HG03095 (cell line): ENCODE measurements around the gene ZNF646.
"Not testable (repeated sequence)": the region's sequence is repeated elsewhere in the genome, so short reads cannot be mapped to it uniquely, and the experiment has no call there.

Experiments used
- ATAC-seq: cut with Tn5 transposase; IDR thresholded peaks from one replicate; pipeline ENCODE4 v1.9.1; 2021; ENCODE audit warnings: moderate library complexity; ENCODE audit not compliant: unreplicated experiment

ZNF646 gene

DNA sequence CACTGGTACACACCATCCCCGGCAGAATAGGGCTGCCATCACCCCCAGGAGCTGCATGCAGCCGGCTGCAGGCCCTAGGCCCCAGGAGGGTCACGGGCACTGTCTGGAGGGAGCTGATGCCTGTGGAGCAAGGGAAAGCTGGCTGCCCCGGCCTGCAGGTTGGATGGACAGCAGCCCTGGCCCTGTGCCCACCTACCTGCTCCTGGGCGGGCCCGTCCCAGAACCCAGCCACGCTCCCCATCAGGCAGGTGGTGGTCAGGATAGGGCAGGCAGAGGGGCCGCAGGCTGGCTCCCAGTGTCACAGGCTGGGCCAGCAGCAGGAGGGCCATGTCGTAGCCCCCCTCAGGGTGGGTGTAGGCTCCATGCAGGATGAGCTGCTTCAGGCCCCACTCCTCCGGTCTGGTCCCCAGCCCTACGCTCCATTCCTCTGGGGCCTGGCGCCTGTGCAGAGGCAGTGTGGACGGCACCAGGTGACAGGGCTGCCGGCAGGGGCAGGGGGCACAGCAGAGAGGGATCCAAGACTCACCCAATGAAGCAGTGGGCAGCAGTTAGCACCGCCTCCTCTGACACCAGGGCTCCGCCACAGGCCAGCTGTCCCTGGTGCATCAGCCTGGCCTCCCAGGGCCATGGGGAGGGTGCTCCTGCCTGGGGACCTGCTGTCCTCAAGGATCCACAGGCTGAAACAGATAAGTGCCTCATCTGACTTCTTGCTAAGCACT lies 10.5 kb downstream of the ZNF646 start:
- ATAC-seq: no peak

DNA sequence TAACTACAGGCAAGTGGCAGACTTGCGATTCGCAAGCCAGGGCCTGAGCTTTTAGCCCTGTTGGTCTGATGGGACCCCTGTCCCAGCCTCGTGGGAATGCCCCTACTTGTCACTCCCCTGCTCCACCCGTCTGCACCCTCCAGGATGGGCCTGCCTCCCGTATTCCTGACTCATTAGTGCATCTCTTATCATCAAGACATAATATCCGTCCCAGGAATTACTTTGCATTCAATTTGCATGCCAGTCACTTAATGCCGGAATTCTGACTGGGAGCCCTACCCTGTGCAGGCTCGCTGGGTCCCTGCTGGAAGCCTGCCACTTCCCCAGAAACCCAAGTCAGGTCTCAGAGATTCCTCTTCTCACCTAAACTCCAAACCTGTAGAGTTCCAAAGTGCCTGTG lies 11.2 kb downstream of the ZNF646 start:
- ATAC-seq: no peak

DNA sequence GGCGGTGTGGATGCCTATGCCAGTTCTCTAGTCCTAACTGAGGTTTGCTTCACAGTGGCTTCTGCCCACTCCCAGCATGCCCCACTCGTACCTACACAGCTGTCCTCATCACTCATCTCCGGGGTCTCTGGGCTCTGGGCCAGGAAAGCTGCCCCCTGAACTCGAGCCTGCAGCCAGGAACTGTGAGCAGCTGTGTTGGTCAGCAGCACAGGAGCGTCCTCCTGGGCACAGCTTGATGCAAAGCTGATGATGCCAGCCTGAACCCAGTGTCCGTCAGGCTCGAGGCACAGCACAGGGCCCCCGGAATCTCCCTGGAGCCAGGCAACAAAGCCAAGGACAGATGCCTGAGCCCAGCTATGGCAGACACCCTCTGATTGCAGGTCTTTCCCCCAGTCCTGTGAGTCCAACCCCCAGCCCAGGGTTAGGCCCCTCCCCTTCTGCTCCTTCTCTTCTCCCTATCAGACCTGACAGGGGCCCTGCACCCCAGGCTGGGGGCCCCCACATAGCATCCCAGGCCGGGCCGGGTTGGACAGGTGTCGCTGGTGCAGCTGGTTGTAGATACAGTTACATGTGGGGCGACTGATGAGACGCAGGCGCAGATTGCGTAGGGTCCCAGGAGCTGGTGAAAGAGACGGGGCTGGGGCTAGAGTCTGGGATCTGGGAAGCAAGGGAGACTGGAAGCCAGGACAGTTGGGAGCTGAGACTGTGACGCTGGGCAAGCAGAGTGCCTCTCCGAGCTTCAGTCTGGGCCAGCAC lies 11.8 kb downstream of the ZNF646 start:
- no peak for ATAC-seq

- ATAC-seq: no peak
Measured at GRCh38 chr16:31086629-31086906, 12.3 kb downstream of the ZNF646 start.

- ATAC-seq: no peak
Measured at GRCh38 chr16:31087481-31087880, 13.3 kb downstream of the ZNF646 start.

- ATAC-seq: no peak
Measured at GRCh38 chr16:31087971-31088370, 13.7 kb downstream of the ZNF646 start.

DNA sequence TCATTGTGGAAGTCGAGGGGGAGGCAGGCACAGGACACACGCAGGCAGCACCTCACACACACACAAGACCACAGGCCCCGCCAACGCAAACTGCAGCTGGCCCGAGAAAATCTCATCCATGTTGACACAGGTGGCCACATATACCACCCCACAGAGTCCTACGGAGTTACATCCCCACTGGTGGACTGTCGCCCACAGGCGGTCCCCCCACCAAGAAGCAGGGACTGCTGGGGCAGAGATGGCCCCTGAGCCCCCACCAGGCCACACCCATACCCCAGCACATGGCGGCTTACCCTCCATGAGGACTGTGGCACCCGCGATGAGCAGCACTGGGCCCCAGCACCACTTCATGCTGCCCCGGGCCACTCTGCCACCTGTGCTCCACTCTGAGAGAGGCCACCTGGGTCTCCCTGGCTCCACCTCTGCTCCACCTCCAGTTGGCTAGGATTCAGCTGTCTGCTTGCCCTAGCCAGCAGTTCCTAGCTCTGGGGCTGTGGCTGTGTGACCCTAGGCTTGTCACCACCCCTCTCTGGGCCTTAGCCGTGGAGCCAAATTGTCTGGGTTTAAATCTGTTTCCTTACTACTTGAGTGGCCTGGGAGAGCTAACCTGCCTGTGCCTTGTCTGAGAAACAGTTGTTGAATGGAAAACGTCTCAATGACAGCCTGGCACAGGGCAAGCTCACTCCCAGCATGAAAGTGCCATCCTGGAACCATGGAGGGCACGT lies 14.4 kb downstream of the ZNF646 start, which contains the start of gene PRSS53:
PRSS53 (minus strand) TSS at position 485 of the 725 bp plus-strand sequence; CDS start at position 351, 134 bp downstream.
- no peak for ATAC-seq

DNA sequence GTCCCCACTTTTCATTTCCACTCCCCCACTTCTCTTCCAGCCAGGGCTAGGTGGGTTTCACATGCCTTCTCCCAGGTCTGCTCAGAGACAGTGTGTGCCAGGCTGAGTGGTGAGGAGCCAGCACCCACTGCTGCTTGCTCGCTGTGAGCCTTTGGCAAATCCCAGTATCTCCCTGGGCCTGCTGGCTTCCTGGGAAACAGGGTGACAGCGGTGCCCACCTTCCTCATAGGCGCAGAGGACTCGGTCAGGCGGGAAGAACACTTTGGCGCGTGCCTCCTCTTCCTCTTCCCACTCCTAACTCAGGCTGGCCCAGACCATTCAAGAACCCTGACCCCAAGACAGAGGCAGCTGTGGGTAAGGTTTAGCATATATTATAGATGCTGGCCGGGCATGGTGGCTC lies 15.0 kb downstream of the ZNF646 start:
- ATAC-seq: no peak

DNA sequence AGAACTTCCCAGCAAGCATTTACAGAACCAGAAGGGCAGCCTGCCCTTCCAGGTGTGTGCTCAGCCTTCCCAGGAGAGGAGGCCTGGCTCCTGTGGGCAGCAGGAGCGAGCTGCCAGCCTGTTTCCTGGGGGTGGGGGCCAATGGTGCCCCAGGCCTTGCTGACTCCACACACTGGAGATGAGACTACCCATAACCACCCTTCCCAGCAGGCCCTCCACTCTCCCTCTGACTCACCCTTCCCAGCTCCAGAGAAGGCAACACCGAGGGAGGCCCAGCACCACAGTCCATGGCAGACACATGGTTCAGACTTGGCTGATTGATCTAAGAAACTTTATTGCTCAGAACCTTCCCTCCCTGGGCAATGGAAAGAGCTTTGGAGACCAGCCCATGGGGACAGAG lies 16.3 kb downstream of the ZNF646 start:
- ATAC-seq: no peak

DNA sequence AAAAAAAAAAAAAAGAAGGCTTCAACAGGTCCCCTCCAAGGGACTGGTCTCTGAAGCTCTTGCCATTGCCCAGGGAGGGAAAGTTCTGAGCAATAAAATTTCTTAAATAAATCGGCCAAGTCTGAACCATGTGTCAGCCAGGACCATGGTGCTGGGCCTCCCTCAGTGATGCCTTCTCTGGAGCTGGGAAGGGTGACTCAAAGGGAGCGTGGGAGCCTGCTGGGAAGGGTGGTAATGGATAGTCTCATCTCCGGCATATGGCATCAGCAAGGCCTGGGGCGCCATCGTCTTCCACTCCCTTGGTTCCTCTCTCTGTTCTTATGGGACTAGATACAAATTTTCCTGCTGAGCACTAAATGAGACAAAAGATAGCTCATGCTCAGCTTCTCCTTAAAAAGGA lies 18.1 kb downstream of the ZNF646 start:
- no peak for ATAC-seq

DNA sequence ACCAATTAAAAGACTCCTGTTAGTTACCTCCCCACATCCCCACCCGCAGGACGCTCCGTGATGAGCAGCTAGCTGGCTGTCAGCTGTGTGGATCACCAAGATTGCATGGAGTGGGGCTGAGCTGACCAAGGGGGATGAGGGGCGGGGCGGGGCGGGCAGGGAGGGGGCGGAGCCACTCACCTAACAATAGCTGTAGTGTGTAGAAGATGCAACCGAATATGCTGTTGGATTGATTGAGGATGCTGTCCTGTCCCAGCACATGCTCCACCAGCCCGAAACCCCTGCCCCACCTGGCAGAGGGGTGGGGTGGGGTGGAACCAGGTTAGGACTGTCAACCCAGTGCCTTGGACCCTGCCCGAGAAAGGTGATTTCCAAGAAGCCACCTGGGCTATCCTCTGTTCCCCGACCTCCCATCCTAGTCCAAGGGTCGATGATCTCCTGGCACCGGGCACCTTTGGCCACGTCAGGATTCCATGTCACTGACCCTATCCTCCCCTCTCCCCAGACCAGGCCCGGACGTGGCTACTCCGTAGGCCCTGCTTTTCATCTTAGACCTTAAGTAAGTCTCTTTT lies 19.0 kb downstream of the ZNF646 start:
- no peak for ATAC-seq

- peak; percentile 2 for ATAC-seq
Measured at GRCh38 chr16:31094088-31094423, 19.8 kb downstream of the ZNF646 start.

DNA sequence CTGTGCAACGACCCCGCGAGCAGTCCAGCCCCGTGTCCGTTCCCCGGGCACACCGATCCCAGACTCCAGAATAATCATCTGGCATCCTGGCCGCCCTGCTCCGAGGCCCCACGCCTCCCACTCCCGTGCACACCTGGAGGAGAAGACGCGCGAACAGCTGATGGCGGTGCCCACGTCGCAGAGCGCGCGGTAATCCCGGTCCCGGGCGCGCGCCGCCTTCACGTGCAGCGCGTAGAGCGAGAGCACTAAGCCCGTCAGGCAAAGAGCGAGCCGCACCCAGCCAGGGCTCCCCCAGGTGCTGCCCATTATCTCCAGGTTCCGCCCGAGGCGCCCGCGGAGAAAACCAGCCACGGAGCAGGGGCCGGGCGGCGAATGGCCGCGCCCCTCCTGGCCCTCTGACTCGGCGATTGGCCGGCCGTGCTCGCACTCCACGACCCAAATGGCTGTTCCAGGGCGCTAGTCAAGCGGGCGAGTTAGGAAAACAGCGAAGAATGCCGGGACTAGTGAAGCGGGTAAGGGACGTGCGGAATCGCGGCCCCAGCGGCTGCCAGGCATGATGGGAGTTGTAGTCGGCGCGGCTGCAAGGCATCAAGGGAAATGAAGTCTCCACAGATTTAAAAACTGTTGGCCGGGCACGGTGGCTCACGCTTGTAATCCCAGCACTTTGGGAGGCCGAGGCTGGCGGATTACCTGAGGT lies 20.4 kb downstream of the ZNF646 start, which contains the start of gene VKORC1:
VKORC1 (minus strand) TSS at position 374 of the 697 bp plus-strand sequence; CDS start at position 306, 68 bp downstream.
- ATAC-seq: peak; percentile 81

- no peak for ATAC-seq
Measured at GRCh38 chr16:31099860-31100638, 25.8 kb downstream of the ZNF646 start.

GRCh38 chr16:31100876-31101641 lies 26.8 kb downstream of the ZNF646 start:
- not testable (repeated sequence) for ATAC-seq

DNA sequence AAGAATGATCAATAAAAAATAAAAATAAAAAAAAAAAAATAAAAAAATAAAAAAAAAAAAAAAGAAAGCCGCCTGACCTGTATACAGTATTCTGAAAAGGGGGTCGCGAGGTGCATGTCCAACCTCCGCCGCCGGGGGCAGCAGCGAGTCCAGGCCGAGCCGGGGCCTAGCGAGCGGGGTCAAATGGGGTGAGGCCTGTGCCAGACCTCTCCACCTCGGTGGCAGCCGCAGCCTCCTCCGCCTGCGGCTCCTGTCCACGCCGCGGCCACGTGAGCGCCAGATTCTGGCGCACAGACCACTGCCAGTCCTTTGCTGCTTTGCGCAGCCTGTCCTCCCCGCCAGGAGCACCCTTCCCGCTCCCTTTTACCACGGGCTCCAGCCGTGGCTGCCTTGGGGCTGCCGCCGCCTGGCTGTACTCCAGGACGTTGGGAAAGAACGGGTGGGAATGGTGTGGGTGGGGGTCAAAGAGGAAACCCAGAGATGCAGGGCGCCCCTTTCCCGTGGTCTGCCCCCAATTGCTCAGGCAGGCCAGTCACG lies 31.5 kb downstream of the ZNF646 start:
- ATAC-seq: no peak

DNA sequence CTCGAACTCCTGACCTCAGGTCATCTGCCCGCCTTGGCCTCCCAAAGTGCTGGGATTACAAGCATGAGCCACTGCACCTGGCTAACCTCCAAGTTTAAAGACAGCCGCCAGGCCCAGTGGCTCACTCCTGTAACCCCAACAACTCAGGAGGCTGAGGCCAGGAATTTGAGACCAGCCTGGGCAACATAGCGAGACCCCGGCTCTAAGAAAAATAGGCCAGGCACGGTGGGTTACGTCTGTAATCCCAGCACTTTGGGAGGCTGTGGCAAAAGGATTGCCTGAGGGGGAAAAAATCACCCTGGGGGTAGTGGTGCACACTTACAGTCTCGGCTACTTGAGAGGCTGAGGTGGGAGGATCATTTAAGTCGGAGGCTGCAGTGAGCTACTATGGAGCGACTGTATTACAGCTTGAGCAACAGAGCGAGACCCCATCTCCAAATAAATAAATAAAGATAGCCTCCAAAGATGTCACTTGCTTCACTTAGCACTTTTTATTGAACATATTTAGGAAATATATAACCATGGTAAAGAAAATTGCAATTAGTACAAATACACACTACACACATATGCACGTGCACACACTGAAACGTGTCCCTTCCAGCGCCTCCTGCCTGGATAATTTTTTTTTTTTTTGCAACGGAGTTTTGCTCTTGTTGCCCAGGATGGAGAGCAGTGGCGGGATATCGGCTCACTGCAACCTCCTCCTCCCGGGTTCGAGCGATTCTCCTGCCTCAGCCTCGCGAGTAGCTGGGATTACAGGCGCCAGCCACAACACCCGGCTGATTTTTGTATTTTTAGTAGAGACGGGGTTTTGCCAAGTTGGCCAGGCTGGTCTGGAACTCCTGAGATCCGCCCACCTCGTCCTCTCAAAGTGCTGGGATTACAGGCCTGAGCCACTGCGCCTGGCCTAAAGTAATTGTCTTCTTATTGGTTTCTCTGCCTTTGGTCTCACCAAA lies 32.6 kb downstream of the ZNF646 start:
- no peak for ATAC-seq

- ATAC-seq: peak; percentile 43
Measured at GRCh38 chr16:31107465-31107867, 33.2 kb downstream of the ZNF646 start.
